ENCODE data around the gene TWF2. TPM values are rescaled to one million over a fixed set of nuclear protein-coding genes. Genes with fewer than 3 reads are reported as not detected.

The TWF2 gene
- total and polyA plus RNA-seq, 10 of the 15 experiments (the other 5 are each of a cell fraction or from before 2014, with no cell fraction given): 0.16 to 106 (median 68.5) TPM

- TF ChIP-seq HCFC1 (IDR thresholded peaks at IDR 0.05; ENCODE audit: low read length) (no peak), RBBP5 (conservative IDR thresholded peaks at IDR 0.05) (no peak), PAX5 (IDR thresholded peaks at IDR 0.05; ENCODE audit: borderline replicate concordance, low read depth, low read length) (0 out of 2 replicates have a peak, but pooled peaks have one; percentile 41), SUPT20H (IDR thresholded peaks at IDR 0.05; ENCODE audit: borderline replicate concordance, control insufficient read depth, low read depth, low read length) (no peak), NRF1 (conservative IDR thresholded peaks at IDR 0.05; ENCODE audit: low read depth, low read length) (no peak), MEF2B (IDR thresholded peaks at IDR 0.05; ENCODE audit: partially characterized antibody, poor library complexity, severe bottlenecking) (no peak), BHLHE40 (IDR thresholded peaks at IDR 0.05; ENCODE audit: borderline replicate concordance in 1 of 2, low read depth in 2 of 2, low read length in 1 of 2) (no peak), RELA (IDR thresholded peaks at IDR 0.05; ENCODE audit: borderline replicate concordance, partially characterized antibody) (no peak)
- TF ChIP-seq, protein P1, sequence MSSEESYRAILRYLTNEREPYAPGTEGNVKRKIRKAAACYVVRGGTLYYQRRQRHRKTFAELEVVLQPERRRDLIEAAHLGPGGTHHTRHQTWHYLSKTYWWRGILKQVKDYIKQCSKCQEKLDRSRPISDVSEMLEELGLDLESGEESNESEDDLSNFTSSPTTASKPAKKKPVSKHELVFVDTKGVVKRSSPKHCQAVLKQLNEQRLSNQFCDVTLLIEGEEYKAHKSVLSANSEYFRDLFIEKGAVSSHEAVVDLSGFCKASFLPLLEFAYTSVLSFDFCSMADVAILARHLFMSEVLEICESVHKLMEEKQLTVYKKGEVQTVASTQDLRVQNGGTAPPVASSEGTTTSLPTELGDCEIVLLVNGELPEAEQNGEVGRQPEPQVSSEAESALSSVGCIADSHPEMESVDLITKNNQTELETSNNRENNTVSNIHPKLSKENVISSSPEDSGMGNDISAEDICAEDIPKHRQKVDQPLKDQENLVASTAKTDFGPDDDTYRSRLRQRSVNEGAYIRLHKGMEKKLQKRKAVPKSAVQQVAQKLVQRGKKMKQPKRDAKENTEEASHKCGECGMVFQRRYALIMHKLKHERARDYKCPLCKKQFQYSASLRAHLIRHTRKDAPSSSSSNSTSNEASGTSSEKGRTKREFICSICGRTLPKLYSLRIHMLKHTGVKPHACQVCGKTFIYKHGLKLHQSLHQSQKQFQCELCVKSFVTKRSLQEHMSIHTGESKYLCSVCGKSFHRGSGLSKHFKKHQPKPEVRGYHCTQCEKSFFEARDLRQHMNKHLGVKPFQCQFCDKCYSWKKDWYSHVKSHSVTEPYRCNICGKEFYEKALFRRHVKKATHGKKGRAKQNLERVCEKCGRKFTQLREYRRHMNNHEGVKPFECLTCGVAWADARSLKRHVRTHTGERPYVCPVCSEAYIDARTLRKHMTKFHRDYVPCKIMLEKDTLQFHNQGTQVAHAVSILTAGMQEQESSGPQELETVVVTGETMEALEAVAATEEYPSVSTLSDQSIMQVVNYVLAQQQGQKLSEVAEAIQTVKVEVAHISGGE (CRISPR knock-in tag; IDR thresholded peaks at IDR 0.05): no peak
- TF ChIP-seq, protein P2, sequence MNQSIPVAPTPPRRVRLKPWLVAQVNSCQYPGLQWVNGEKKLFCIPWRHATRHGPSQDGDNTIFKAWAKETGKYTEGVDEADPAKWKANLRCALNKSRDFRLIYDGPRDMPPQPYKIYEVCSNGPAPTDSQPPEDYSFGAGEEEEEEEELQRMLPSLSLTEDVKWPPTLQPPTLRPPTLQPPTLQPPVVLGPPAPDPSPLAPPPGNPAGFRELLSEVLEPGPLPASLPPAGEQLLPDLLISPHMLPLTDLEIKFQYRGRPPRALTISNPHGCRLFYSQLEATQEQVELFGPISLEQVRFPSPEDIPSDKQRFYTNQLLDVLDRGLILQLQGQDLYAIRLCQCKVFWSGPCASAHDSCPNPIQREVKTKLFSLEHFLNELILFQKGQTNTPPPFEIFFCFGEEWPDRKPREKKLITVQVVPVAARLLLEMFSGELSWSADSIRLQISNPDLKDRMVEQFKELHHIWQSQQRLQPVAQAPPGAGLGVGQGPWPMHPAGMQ (IDR thresholded peaks at IDR 0.05; ENCODE audit: borderline replicate concordance): no peak
- TF ChIP-seq, protein P3, sequence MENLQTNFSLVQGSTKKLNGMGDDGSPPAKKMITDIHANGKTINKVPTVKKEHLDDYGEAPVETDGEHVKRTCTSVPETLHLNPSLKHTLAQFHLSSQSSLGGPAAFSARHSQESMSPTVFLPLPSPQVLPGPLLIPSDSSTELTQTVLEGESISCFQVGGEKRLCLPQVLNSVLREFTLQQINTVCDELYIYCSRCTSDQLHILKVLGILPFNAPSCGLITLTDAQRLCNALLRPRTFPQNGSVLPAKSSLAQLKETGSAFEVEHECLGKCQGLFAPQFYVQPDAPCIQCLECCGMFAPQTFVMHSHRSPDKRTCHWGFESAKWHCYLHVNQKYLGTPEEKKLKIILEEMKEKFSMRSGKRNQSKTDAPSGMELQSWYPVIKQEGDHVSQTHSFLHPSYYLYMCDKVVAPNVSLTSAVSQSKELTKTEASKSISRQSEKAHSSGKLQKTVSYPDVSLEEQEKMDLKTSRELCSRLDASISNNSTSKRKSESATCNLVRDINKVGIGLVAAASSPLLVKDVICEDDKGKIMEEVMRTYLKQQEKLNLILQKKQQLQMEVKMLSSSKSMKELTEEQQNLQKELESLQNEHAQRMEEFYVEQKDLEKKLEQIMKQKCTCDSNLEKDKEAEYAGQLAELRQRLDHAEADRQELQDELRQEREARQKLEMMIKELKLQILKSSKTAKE (IDR thresholded peaks at IDR 0.05; ENCODE audit: low read depth, poor library complexity, severe bottlenecking): no peak
- TF ChIP-seq, protein P4, sequence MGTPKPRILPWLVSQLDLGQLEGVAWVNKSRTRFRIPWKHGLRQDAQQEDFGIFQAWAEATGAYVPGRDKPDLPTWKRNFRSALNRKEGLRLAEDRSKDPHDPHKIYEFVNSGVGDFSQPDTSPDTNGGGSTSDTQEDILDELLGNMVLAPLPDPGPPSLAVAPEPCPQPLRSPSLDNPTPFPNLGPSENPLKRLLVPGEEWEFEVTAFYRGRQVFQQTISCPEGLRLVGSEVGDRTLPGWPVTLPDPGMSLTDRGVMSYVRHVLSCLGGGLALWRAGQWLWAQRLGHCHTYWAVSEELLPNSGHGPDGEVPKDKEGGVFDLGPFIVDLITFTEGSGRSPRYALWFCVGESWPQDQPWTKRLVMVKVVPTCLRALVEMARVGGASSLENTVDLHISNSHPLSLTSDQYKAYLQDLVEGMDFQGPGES (IDR thresholded peaks at IDR 0.05): no peak
- TF ChIP-seq, protein P5, sequence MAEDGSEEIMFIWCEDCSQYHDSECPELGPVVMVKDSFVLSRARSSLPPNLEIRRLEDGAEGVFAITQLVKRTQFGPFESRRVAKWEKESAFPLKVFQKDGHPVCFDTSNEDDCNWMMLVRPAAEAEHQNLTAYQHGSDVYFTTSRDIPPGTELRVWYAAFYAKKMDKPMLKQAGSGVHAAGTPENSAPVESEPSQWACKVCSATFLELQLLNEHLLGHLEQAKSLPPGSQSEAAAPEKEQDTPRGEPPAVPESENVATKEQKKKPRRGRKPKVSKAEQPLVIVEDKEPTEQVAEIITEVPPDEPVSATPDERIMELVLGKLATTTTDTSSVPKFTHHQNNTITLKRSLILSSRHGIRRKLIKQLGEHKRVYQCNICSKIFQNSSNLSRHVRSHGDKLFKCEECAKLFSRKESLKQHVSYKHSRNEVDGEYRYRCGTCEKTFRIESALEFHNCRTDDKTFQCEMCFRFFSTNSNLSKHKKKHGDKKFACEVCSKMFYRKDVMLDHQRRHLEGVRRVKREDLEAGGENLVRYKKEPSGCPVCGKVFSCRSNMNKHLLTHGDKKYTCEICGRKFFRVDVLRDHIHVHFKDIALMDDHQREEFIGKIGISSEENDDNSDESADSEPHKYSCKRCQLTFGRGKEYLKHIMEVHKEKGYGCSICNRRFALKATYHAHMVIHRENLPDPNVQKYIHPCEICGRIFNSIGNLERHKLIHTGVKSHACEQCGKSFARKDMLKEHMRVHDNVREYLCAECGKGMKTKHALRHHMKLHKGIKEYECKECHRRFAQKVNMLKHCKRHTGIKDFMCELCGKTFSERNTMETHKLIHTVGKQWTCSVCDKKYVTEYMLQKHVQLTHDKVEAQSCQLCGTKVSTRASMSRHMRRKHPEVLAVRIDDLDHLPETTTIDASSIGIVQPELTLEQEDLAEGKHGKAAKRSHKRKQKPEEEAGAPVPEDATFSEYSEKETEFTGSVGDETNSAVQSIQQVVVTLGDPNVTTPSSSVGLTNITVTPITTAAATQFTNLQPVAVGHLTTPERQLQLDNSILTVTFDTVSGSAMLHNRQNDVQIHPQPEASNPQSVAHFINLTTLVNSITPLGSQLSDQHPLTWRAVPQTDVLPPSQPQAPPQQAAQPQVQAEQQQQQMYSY (CRISPR knock-in tag; IDR thresholded peaks at IDR 0.05): no peak
These were observed 38.4 kb upstream of the TWF2 start (continued) for GRCh38 chr3:52277071-52277964.

All from GM12878 (cell line).